Ishikawa (cell line): Measurements from ENCODE around the gene ANKRD66.

ENCODE experiments used
- CEBPB ChIP-seq: IDR thresholded peaks from 2 replicates; pipeline ENCODE4 v1.6.1; 2012
- CREB1 ChIP-seq: IDR thresholded peaks from 2 replicates; pipeline ENCODE4 v1.6.1; 2012; ENCODE audit warnings: low read depth
- EGR1 ChIP-seq: IDR thresholded peaks from 2 replicates; pipeline ENCODE4 v1.6.1; 2012
- EP300 ChIP-seq: IDR thresholded peaks from 2 replicates; pipeline ENCODE4 v1.6.1; 2012; ENCODE audit warnings: borderline replicate concordance
- FOXM1 ChIP-seq: IDR thresholded peaks from 2 replicates; pipeline ENCODE4 v1.6.1; 2012; ENCODE audit warnings: low read depth, borderline replicate concordance
- RAD21 ChIP-seq: IDR thresholded peaks from 2 replicates; pipeline ENCODE4 v1.6.1; 2012; ENCODE audit warnings: low read depth
- TCF12 ChIP-seq: IDR thresholded peaks from 2 replicates; pipeline ENCODE4 v1.6.1; 2012; ENCODE audit warnings: low read depth
- TEAD4 ChIP-seq: IDR thresholded peaks from 2 replicates; pipeline ENCODE4 v1.6.1; 2012
- USF1 ChIP-seq: IDR thresholded peaks from 2 replicates; pipeline ENCODE4 v1.6.1; 2012
- YY1 ChIP-seq: IDR thresholded peaks from 2 replicates; pipeline ENCODE4 v1.6.1; 2012; ENCODE audit warnings: low read depth
- ZBTB7A ChIP-seq: IDR thresholded peaks from 2 replicates; pipeline ENCODE4 v1.6.1; 2012; ENCODE audit warnings: low read depth
- TF ChIP-seq, protein P1 (sequence below): IDR thresholded peaks from 2 replicates; pipeline ENCODE4 v1.6.1; 2012; ENCODE audit warnings: low read depth, mild to moderate bottlenecking
- TF ChIP-seq, protein P2 (sequence below): IDR thresholded peaks from 2 replicates; pipeline ENCODE4 v1.6.1; 2012

DNA sequence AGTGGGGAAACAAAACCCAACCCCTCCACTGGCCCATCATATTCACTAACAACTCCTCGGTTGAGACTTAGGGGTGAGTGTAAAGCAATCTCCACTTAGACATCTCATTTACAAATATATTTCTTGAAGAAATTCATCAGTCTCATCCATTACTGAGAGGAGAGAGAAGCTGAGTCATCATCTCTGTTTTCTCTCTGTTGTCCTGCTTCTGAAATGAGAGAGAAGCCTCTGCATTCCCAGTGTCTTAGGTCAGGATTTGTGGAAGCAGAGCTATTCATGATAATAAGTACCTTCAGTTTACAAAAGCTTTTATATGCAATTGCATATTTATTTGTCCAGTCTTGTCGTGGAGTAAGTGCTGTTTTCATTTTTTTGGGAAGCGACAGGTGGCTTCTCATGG, 47.3 kb downstream of the ANKRD66 start:
- TF ChIP-seq USF1 (no peak), ZBTB7A (no peak), EP300 (no peak), CREB1 (no peak), TCF12 (no peak), FOXM1 (no peak), YY1 (no peak), RAD21 (no peak), EGR1 (no peak), TEAD4 (no peak), CEBPB (no peak)
- TF ChIP-seq, protein P1, sequence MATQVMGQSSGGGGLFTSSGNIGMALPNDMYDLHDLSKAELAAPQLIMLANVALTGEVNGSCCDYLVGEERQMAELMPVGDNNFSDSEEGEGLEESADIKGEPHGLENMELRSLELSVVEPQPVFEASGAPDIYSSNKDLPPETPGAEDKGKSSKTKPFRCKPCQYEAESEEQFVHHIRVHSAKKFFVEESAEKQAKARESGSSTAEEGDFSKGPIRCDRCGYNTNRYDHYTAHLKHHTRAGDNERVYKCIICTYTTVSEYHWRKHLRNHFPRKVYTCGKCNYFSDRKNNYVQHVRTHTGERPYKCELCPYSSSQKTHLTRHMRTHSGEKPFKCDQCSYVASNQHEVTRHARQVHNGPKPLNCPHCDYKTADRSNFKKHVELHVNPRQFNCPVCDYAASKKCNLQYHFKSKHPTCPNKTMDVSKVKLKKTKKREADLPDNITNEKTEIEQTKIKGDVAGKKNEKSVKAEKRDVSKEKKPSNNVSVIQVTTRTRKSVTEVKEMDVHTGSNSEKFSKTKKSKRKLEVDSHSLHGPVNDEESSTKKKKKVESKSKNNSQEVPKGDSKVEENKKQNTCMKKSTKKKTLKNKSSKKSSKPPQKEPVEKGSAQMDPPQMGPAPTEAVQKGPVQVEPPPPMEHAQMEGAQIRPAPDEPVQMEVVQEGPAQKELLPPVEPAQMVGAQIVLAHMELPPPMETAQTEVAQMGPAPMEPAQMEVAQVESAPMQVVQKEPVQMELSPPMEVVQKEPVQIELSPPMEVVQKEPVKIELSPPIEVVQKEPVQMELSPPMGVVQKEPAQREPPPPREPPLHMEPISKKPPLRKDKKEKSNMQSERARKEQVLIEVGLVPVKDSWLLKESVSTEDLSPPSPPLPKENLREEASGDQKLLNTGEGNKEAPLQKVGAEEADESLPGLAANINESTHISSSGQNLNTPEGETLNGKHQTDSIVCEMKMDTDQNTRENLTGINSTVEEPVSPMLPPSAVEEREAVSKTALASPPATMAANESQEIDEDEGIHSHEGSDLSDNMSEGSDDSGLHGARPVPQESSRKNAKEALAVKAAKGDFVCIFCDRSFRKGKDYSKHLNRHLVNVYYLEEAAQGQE = no peak
- TF ChIP-seq, protein P2, sequence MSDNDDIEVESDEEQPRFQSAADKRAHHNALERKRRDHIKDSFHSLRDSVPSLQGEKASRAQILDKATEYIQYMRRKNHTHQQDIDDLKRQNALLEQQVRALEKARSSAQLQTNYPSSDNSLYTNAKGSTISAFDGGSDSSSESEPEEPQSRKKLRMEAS = no peak
